HEK293 (cell line): ENCODE results near the gene SYDE1.

Source experiments
- CTCF ChIA-PET: fragments of 350-600 bp; formaldehyde crosslinking; extraction: SDS; loops from one replicate; lab custom pipeline; 2021; ENCODE audit warnings: antibody characterized with exemption; lab: Yijun Ruan, JAX
- POLR2A ChIA-PET: fragments of 300-600 bp; formaldehyde crosslinking; extraction: SDS; loops from one replicate; lab custom pipeline; 2020; ENCODE audit warnings: antibody characterized with exemption, inconsistent platforms; lab: Yijun Ruan, JAX
- H3K27ac ChIP-seq: fragments of 200-500 bp; sonication (Bioruptor generic); 2 replicates; pipeline ENCODE4 v1.5.1; 2014; ENCODE audit warnings: low read depth, low read length, control low read depth, inconsistent platforms; ENCODE audit errors: extremely low read depth
- H3K36me3 ChIP-seq, 2 experiments: fragments of 200-500 bp in 1 of 2; sonication (Bioruptor generic) in 1 of 2; 1 replicate in 1 of 2; 2 replicates in 1 of 2; pipeline ENCODE4 v1.5.1; 2014 to 2017; ENCODE audit warnings: inconsistent platforms in 2 of 2, low read length in 2 of 2; ENCODE audit not compliant: control insufficient read depth in 2 of 2, insufficient read depth in 1 of 2
- H3K4me1 ChIP-seq: fragments of 200-500 bp; sonication (Bioruptor generic); 2 replicates; pipeline ENCODE4 v1.5.1; 2014; ENCODE audit warnings: mild to moderate bottlenecking, low read length, inconsistent platforms; ENCODE audit not compliant: control insufficient read depth, insufficient read depth
- H3K4me3 ChIP-seq: 2 replicates; pipeline ENCODE4 v1.5.1; 2011; ENCODE audit warnings: low read depth, mild to moderate bottlenecking, control low read depth, low read length, moderate library complexity
- H3K9me3 ChIP-seq: fragments of 200-500 bp; sonication (Bioruptor generic); 2 replicates; pipeline ENCODE4 v1.5.1; 2014; ENCODE audit warnings: low read depth, low read length, inconsistent platforms; ENCODE audit not compliant: control insufficient read depth, insufficient read depth
- EGR2 ChIP-seq: fragments of 450-650 bp; formaldehyde crosslinking; IDR thresholded peaks from 2 replicates; pipeline ENCODE4 v1.5.1; 2016; ENCODE audit warnings: low read depth, missing biosample characterization, missing genetic modification characterization
- FEZF1 ChIP-seq: fragments of 450-650 bp; formaldehyde crosslinking; IDR thresholded peaks from 2 replicates; pipeline ENCODE4 v1.5.1; 2016; ENCODE audit warnings: missing biosample characterization, missing genetic modification characterization
- GFI1B ChIP-seq: fragments of 450-650 bp; formaldehyde crosslinking; IDR thresholded peaks from 2 replicates; pipeline ENCODE4 v1.5.1; 2016; ENCODE audit warnings: missing biosample characterization, missing genetic modification characterization
- GLIS1 ChIP-seq: fragments of 450-650 bp; formaldehyde crosslinking; IDR thresholded peaks from 2 replicates; pipeline ENCODE4 v1.5.1; 2016; ENCODE audit warnings: missing biosample characterization, missing genetic modification characterization
- MEIS1 ChIP-seq: sonication (generic); formaldehyde crosslinking; IDR thresholded peaks from 2 replicates; pipeline ENCODE4 v1.8.1; 2022; ENCODE audit warnings: missing genetic modification reagents, mild to moderate bottlenecking, borderline replicate concordance
- TSHZ1 ChIP-seq: fragments of 450-650 bp; formaldehyde crosslinking; IDR thresholded peaks from 2 replicates; pipeline ENCODE4 v1.5.1; 2016; ENCODE audit warnings: missing biosample characterization, missing genetic modification characterization, borderline replicate concordance
- ZBTB1 ChIP-seq: fragments of 450-650 bp; formaldehyde crosslinking; IDR thresholded peaks from 2 replicates; pipeline ENCODE4 v1.5.1; 2016; ENCODE audit warnings: missing biosample characterization, missing genetic modification characterization
- ZBTB44 ChIP-seq: fragments of 450-650 bp; IDR thresholded peaks from 2 replicates; pipeline ENCODE4 v1.5.1; 2018; ENCODE audit warnings: missing biosample characterization, mild to moderate bottlenecking, missing genetic modification characterization
- ZFP3 ChIP-seq: fragments of 450-650 bp; formaldehyde crosslinking; IDR thresholded peaks from 2 replicates; pipeline ENCODE4 v1.5.1; 2016; ENCODE audit warnings: low read depth, missing biosample characterization, missing genetic modification characterization
- ZFP37 ChIP-seq: fragments of 450-650 bp; formaldehyde crosslinking; IDR thresholded peaks from 2 replicates; pipeline ENCODE4 v1.5.1; 2016; ENCODE audit warnings: missing biosample characterization, missing genetic modification characterization
- ZFP69B ChIP-seq: fragments of 450-650 bp; formaldehyde crosslinking; IDR thresholded peaks from 2 replicates; pipeline ENCODE4 v1.5.1; 2016; ENCODE audit warnings: missing biosample characterization, missing genetic modification characterization
- ZNF112 ChIP-seq: fragments of 450-650 bp; formaldehyde crosslinking; IDR thresholded peaks from 2 replicates; pipeline ENCODE4 v1.5.0; 2017; ENCODE audit warnings: missing biosample characterization, missing genetic modification characterization
- ZNF138 ChIP-seq: fragments of 450-650 bp; formaldehyde crosslinking; IDR thresholded peaks from 2 replicates; pipeline ENCODE4 v1.5.1; 2016; ENCODE audit warnings: missing biosample characterization, missing genetic modification characterization, borderline replicate concordance
- ZNF155 ChIP-seq: fragments of 450-650 bp; formaldehyde crosslinking; IDR thresholded peaks from 2 replicates; pipeline ENCODE4 v1.5.1; 2016; ENCODE audit warnings: missing biosample characterization, missing genetic modification characterization
- ZNF174 ChIP-seq: fragments of 450-650 bp; formaldehyde crosslinking; IDR thresholded peaks from 2 replicates; pipeline ENCODE4 v1.5.0; 2017; ENCODE audit warnings: missing biosample characterization, mild to moderate bottlenecking, missing genetic modification characterization
- ZNF292 ChIP-seq: fragments of 450-650 bp; formaldehyde crosslinking; IDR thresholded peaks from 2 replicates; pipeline ENCODE4 v1.5.1; 2016; ENCODE audit warnings: low read depth, missing biosample characterization, missing genetic modification characterization, borderline replicate concordance
- ZNF335 ChIP-seq: fragments of 450-650 bp; formaldehyde crosslinking; conservative IDR thresholded peaks from 2 replicates; pipeline ENCODE4 v1.5.1; 2016; ENCODE audit warnings: missing biosample characterization, missing genetic modification characterization
- ZNF488 ChIP-seq: fragments of 450-650 bp; formaldehyde crosslinking; IDR thresholded peaks from 2 replicates; pipeline ENCODE4 v1.5.1; 2016; ENCODE audit warnings: missing biosample characterization, missing genetic modification characterization
- ZNF518A ChIP-seq: fragments of 450-650 bp; formaldehyde crosslinking; conservative IDR thresholded peaks from 2 replicates; pipeline ENCODE4 v1.5.1; 2016; ENCODE audit warnings: low read depth, missing biosample characterization, missing genetic modification characterization
- ZNF521 ChIP-seq: fragments of 450-650 bp; formaldehyde crosslinking; IDR thresholded peaks from 2 replicates; pipeline ENCODE4 v1.5.1; 2017; ENCODE audit warnings: missing biosample characterization, mild to moderate bottlenecking, missing genetic modification characterization
- ZNF701 ChIP-seq: fragments of 450-650 bp; formaldehyde crosslinking; IDR thresholded peaks from 2 replicates; pipeline ENCODE4 v1.5.1; 2016; ENCODE audit warnings: missing biosample characterization, missing genetic modification characterization
- ZNF707 ChIP-seq: fragments of 450-650 bp; formaldehyde crosslinking; IDR thresholded peaks from 2 replicates; pipeline ENCODE4 v1.5.1; 2016; ENCODE audit warnings: missing biosample characterization, missing genetic modification characterization
- ZNF76 ChIP-seq: fragments of 450-650 bp; formaldehyde crosslinking; IDR thresholded peaks from 2 replicates; pipeline ENCODE4; 2016; ENCODE audit warnings: low read depth, missing biosample characterization, missing genetic modification characterization, borderline replicate concordance
- ZNF777 ChIP-seq: fragments of 450-650 bp; formaldehyde crosslinking; IDR thresholded peaks from 2 replicates; pipeline ENCODE4 v1.5.1; 2017; ENCODE audit warnings: missing biosample characterization, missing genetic modification characterization, borderline replicate concordance

SYDE1 gene

GRCh38 chr19:15138427-15138826 is 31.2 kb downstream of the SYDE1 start:
- no peaks in the 10 kb centered on the region for H3K36me3 ChIP-seq
- no peak for TF ChIP-seq ZBTB44 (tag by site-specific recombination)
- H3K9me3 ChIP-seq, result no peaks in the 10 kb centered on the region; the same call in 1 of the 2 replicates
- CTCF ChIA-PET, result interaction anchor here (0.7 to 1.2 kb wide), 3 partner anchors 11 to 237 kb away, joined by 3 to 5 read pairs (median 4); no protein-coding TSS in a partner anchor
- no peak overlapping the region for H3K4me3 ChIP-seq
- POLR2A ChIA-PET, result no interaction called here
- H3K27ac ChIP-seq, result no peak overlapping the region
- no peaks in the 10 kb centered on the region for H3K4me1 ChIP-seq

GRCh38 chr19:15141143-15141542 is 33.9 kb downstream of the SYDE1 start:
- no peak overlapping the region for H3K27ac ChIP-seq
- CTCF ChIA-PET, result no interaction called here
- H3K4me1 ChIP-seq, result no peaks in the 10 kb centered on the region
- no peaks in the 10 kb centered on the region for H3K36me3 ChIP-seq
- TF ChIP-seq FEZF1 (tag by site-specific recombination), result no peak
- TF ChIP-seq ZNF292 (tag by site-specific recombination), result no peak
- no peak for TF ChIP-seq ZNF174
- no peak for TF ChIP-seq GLIS1 (tag by site-specific recombination)
- TF ChIP-seq ZNF777 (tag by site-specific recombination), result no peak
- no peak for TF ChIP-seq ZFP37 (tag by site-specific recombination)
- TF ChIP-seq ZNF112, result no peak
- TF ChIP-seq ZFP69B (tag by site-specific recombination), result no peak
- no peak for TF ChIP-seq ZBTB1 (tag by site-specific recombination)
- no peak for TF ChIP-seq ZNF155 (tag by site-specific recombination)
- no peak for TF ChIP-seq ZNF138
- no peak for TF ChIP-seq EGR2
- TF ChIP-seq ZNF701, result no peak
- TF ChIP-seq ZNF488, result no peak
- TF ChIP-seq ZNF76 (tag by site-specific recombination), result no peak
- no peak for TF ChIP-seq GFI1B (tag by site-specific recombination)
- no peak for TF ChIP-seq MEIS1 (CRISPR knock-in tag)
- TF ChIP-seq ZNF707 (tag by site-specific recombination), result no peak
- no peak for TF ChIP-seq ZNF521 (tag by site-specific recombination)
- POLR2A ChIA-PET, result no interaction called here
- no peak overlapping the region for H3K4me3 ChIP-seq
- no peaks in the 10 kb centered on the region; the same call in 1 of the 2 replicates for H3K9me3 ChIP-seq

GRCh38 chr19:15142313-15142712 is 35.1 kb downstream of the SYDE1 start:
- ChIA-PET CTCF (no interaction called here), POLR2A (no interaction called here)
- H3K4me3 ChIP-seq, result no peak overlapping the region
- no peak overlapping the region for H3K27ac ChIP-seq
- no peaks in the 10 kb centered on the region; the same call in 1 of the 2 replicates for H3K9me3 ChIP-seq
- H3K36me3 ChIP-seq, result no peaks in the 10 kb centered on the region
- no peaks in the 10 kb centered on the region for H3K4me1 ChIP-seq
- TF ChIP-seq ZNF518A (tag by site-specific recombination) (no peak), ZFP3 (tag by site-specific recombination) (no peak), TSHZ1 (tag by site-specific recombination) (no peak), ZNF335 (tag by site-specific recombination) (no peak)
